Keratinocyte (primary cell): ENCODE data around the gene USP49. TPM values are rescaled to one million over a fixed set of nuclear protein-coding genes. Genes with fewer than 3 reads are reported as not detected.

Experiments used
- DNase-seq: peaks from one replicate; pipeline ENCODE4 v3.0.0-alpha.2; 2011; ENCODE audit warnings: low read depth, missing footprints, low spot score
- FAIRE-seq: peaks from 2 replicates; lab custom pipeline; 2011; peaks lifted over from hg19 to GRCh38; lab: Jason Lieb, UNC
- H2AFZ ChIP-seq: 2 replicates; pipeline ENCODE4 v1.6.0; 2012; ENCODE audit warnings: low read length, control low read depth, inconsistent platforms; ENCODE audit not compliant: control insufficient read depth
- H3K27ac ChIP-seq: 2 replicates; pipeline ENCODE4 v1.5.1; 2011; ENCODE audit warnings: low read length; ENCODE audit not compliant: control insufficient read depth, insufficient read depth
- H3K27me3 ChIP-seq: 3 replicates; pipeline ENCODE4 v1.6.0; 2011; ENCODE audit warnings: low read length; ENCODE audit not compliant: control insufficient read depth, insufficient read depth; ENCODE audit errors: extremely low read depth
- H3K36me3 ChIP-seq, 2 experiments: 2 replicates in 1 of 2; 3 replicates in 1 of 2; pipeline ENCODE4 v1.5.1; 2011; ENCODE audit warnings: low read length in 2 of 2, mild to moderate bottlenecking in 1 of 2; ENCODE audit not compliant: control insufficient read depth in 2 of 2, insufficient read depth in 2 of 2; ENCODE audit errors: extremely low read depth in 1 of 2
- H3K4me1 ChIP-seq: 3 replicates; pipeline ENCODE4 v1.5.1; 2011; ENCODE audit warnings: low read length; ENCODE audit not compliant: control insufficient read depth, insufficient read depth; ENCODE audit errors: extremely low read depth
- H3K4me2 ChIP-seq: 3 replicates; pipeline ENCODE4 v1.6.0; 2011; ENCODE audit warnings: low read depth, low read length; ENCODE audit not compliant: control insufficient read depth, insufficient read depth; ENCODE audit errors: extremely low read depth
- H3K4me3 ChIP-seq, 3 experiments: fragments of 200-600 bp in 1 of 3; sonication (generic) in 1 of 3; 2 replicates in 2 of 3; 3 replicates in 1 of 3; pipeline ENCODE4 v1.5.1; 2011 to 2016; ENCODE audit warnings: low read length in 3 of 3, mild to moderate bottlenecking in 3 of 3, control low read depth in 2 of 3, inconsistent platforms in 1 of 3, low read depth in 1 of 3, mixed read lengths in 1 of 3, mixed run types in 1 of 3, moderate library complexity in 1 of 3; ENCODE audit not compliant: control insufficient read depth in 2 of 3, insufficient read depth in 2 of 3; ENCODE audit errors: extremely low read depth in 1 of 3
- H3K79me2 ChIP-seq: 2 replicates; pipeline ENCODE4 v1.6.0; 2012; ENCODE audit warnings: low read length; ENCODE audit not compliant: control insufficient read depth, insufficient read depth
- H3K9ac ChIP-seq: 3 replicates; pipeline ENCODE4 v1.6.0; 2011; ENCODE audit warnings: low read length; ENCODE audit not compliant: control insufficient read depth, insufficient read depth; ENCODE audit errors: extremely low read depth
- H3K9me1 ChIP-seq: 3 replicates; pipeline ENCODE4 v1.6.0; 2011; ENCODE audit warnings: low read length; ENCODE audit not compliant: control insufficient read depth, insufficient read depth; ENCODE audit errors: extremely low read depth
- H3K9me3 ChIP-seq: 2 replicates; pipeline ENCODE4 v1.5.1; 2012; ENCODE audit warnings: low read depth, low read length; ENCODE audit not compliant: control insufficient read depth
- H4K20me1 ChIP-seq: 3 replicates; pipeline ENCODE4 v1.6.0; 2011; ENCODE audit warnings: low read length; ENCODE audit not compliant: control insufficient read depth, insufficient read depth; ENCODE audit errors: extremely low read depth
- CTCF ChIP-seq, 3 experiments: IDR thresholded peaks in 1 of 3; conservative IDR thresholded peaks in 1 of 3; optimal IDR thresholded peaks in 1 of 3; 2 replicates in 2 of 3; 3 replicates in 1 of 3; pipeline versions ENCODE3 to v1.5.1; 2011; ENCODE audit warnings: low read length in 3 of 3, mild to moderate bottlenecking in 3 of 3, moderate library complexity in 2 of 3, control low read depth in 1 of 3, inconsistent platforms in 1 of 3; ENCODE audit not compliant: insufficient read depth in 2 of 3; ENCODE audit errors: extremely low read depth in 1 of 3
- EZH2 ChIP-seq: IDR thresholded peaks from one replicate; pipeline ENCODE4 v1.6.1; 2012; ENCODE audit warnings: inconsistent platforms, mild to moderate bottlenecking, low read length, moderate library complexity
- dilution Hi-C: fragments of 300-500 bp; cut with MboI; formaldehyde crosslinking; loops from one replicate; pipeline ENCODE4 v1.7.0; 2020; ENCODE audit warnings: low sequenced_read_pairs; ENCODE audit not compliant: extremely low pct_ligation_motif_present
- polyA plus RNA-seq, 5 experiments: library from polyadenylated mRNA; depleted of rRNA in 3 of 5; stranded (reverse) in 3 of 5; stranded (forward) in 1 of 5; unstranded in 1 of 5; fragments of >200 nt; gene quantifications; 1 replicate in 1 of 5; 2 replicates in 3 of 5; 3 replicates in 1 of 5; pipeline versions ENCODE4 v1.2.1 to v1.2.3, GENCODE V29; 2011 to 2012; ENCODE audit warnings: missing spikeins in 2 of 5, low read depth in 1 of 5, low replicate concordance in 1 of 5

USP49 gene
- polyA plus RNA-seq, 1 donor (not counting 4 experiments of a cell fraction or from before 2014, with no cell fraction given) = 2.3 TPM

GRCh38 chr6:41921712-41921998 is 26.5 kb upstream of the USP49 start:
- H3K4me1 ChIP-seq = peaks cover 37% of the 10 kb centered on the region
- FAIRE-seq (no peak), DNase-seq (no peak)
- H3K27me3 ChIP-seq = no peaks in the 10 kb centered on the region
- H2AFZ ChIP-seq = peak overlapping the region; percentile 99
- H3K27ac ChIP-seq = peak overlapping the region; percentile 100
- peaks cover 3 to 23% of the 10 kb centered on the region in 2 experiments for H3K36me3 ChIP-seq
- H3K4me3 ChIP-seq = peak overlapping the region; percentile 90 to 100 (median 95)
- peaks cover 2% of the 10 kb centered on the region for H3K9me1 ChIP-seq
- dilution Hi-C loops = no loop called here
- peaks cover 68% of the 10 kb centered on the region for H3K79me2 ChIP-seq
- H3K9ac ChIP-seq = peak overlapping the region; percentile 100
- TF ChIP-seq EZH2 (no peak), CTCF (optimal IDR thresholded peaks at IDR 0.05 in 1 of 3, IDR thresholded peaks at IDR 0.05 in 1 of 3, conservative IDR thresholded peaks at IDR 0.05 in 1 of 3; ENCODE audit: extremely low read depth in 1 of 3, insufficient read depth in 2 of 3, low read length in 3 of 3) (no peak)
- H4K20me1 ChIP-seq = peaks cover 3% of the 10 kb centered on the region
- H3K9me3 ChIP-seq = no peaks in the 10 kb centered on the region
- peak overlapping the region; percentile 82 for H3K4me2 ChIP-seq

GRCh38 chr6:41920921-41921711 is 25.9 kb upstream of the USP49 start, which contains the start of the genes BYSL and MED20:
Gene BYSL, plus strand, starts transcription at chr6:41921499. Its CDS starts 64 bp downstream, at chr6:41921563.
Gene MED20, minus strand, starts transcription at chr6:41921139. Its CDS starts 121 bp downstream, at chr6:41921018.
- peaks cover 4% of the 10 kb centered on the region for H3K9me1 ChIP-seq
- dilution Hi-C loops = no loop called here
- peak; percentile 85 to 99 (median 94) for TF ChIP-seq CTCF (optimal IDR thresholded peaks at IDR 0.05 in 1 of 3, IDR thresholded peaks at IDR 0.05 in 1 of 3, conservative IDR thresholded peaks at IDR 0.05 in 1 of 3; ENCODE audit: extremely low read depth in 1 of 3, insufficient read depth in 2 of 3, low read length in 3 of 3)
- no peak for TF ChIP-seq EZH2
- peaks cover 4 to 24% of the 10 kb centered on the region in 2 experiments for H3K36me3 ChIP-seq
- H3K9ac ChIP-seq = peak within 1 kb of the TSS; percentile 100
- peak within 1 kb of the TSS; percentile 90 to 100 (median 95) for H3K4me3 ChIP-seq
- H4K20me1 ChIP-seq = peaks cover 3% of the 10 kb centered on the region
- H3K4me1 ChIP-seq = peaks cover 38% of the 10 kb centered on the region
- peak within 1 kb of the TSS; percentile 99 for H2AFZ ChIP-seq
- no peaks in the 10 kb centered on the region for H3K9me3 ChIP-seq
- peak within 1 kb of the TSS; percentile 99 for H3K4me2 ChIP-seq
- no peaks in the 10 kb centered on the region for H3K27me3 ChIP-seq
- H3K27ac ChIP-seq = peak within 1 kb of the TSS; percentile 100
- peak; percentile 29 for FAIRE-seq
- H3K79me2 ChIP-seq = peaks cover 68% of the 10 kb centered on the region
- peak; percentile 91 for DNase-seq
